ENCODE results near the gene TTLL13. TPM values are rescaled to one million over a fixed set of nuclear protein-coding genes. Genes with fewer than 3 reads are reported as not detected.

Gene TTLL13
- total and polyA plus RNA-seq, 9 of the 15 experiments (the other 6 are each of a cell fraction or from before 2014, with no cell fraction given), result 0.05 to 0.24 (median 0.11) TPM; not detected in 1

- TF ChIP-seq BRCA1 (IDR thresholded peaks at IDR 0.05), result no peak
- peak; percentile 87; the same call in 1 of the 2 replicates for TF ChIP-seq BRCA1 (CRISPR knock-in tag; IDR thresholded peaks at IDR 0.05)
- 0 out of 2 replicates have a peak, but pooled peaks have one; percentile 9 for TF ChIP-seq RB1 (IDR thresholded peaks at IDR 0.05; ENCODE audit: low read depth)
- 0 out of 2 replicates have a peak, but pooled peaks have one; percentile 8 for TF ChIP-seq CHD2 (IDR thresholded peaks at IDR 0.05; ENCODE audit: low read depth, low read length)
- TF ChIP-seq HMGN3 (IDR thresholded peaks at IDR 0.05; ENCODE audit: borderline replicate concordance, extremely low read depth, insufficient read length, low read depth, low read length), result peak; percentile 2
- TF ChIP-seq ZBTB12 (CRISPR knock-in tag; IDR thresholded peaks at IDR 0.05), result peak; percentile 36; the same call in 1 of the 2 replicates
- TF ChIP-seq ARID4B (CRISPR knock-in tag; IDR thresholded peaks at IDR 0.05), result peak; percentile 61; the same call in 1 of the 2 replicates
- TF ChIP-seq NCOR1 (IDR thresholded peaks at IDR 0.05), result no peak
- peak; percentile 79; the same call in 1 of the 2 replicates for TF ChIP-seq PHB (CRISPR knock-in tag; IDR thresholded peaks at IDR 0.05)
- TF ChIP-seq NONO (IDR thresholded peaks at IDR 0.05; ENCODE audit: low read depth in 2 of 2, low read length in 1 of 2), result 0 out of 4 replicates have a peak, but pooled peaks of 1 of the 2 experiments have one; percentile 2
- TF ChIP-seq HDAC1 (IDR thresholded peaks at IDR 0.05), result peak in 1 of 2 experiments; percentile 72; a peak in 2 of 4 replicates
- TF ChIP-seq ZNF57 (CRISPR knock-in tag; IDR thresholded peaks at IDR 0.05), result no peak
- TF ChIP-seq MBD2 (IDR thresholded peaks at IDR 0.05; ENCODE audit: borderline replicate concordance, low read depth), result peak; percentile 52; the same call in 1 of the 2 replicates
- TF ChIP-seq DPF2 (IDR thresholded peaks at IDR 0.05), result no peak
- TF ChIP-seq ZNF311 (CRISPR knock-in tag; IDR thresholded peaks at IDR 0.05), result no peak
- peak; percentile 74; the same call in 1 of the 2 replicates for TF ChIP-seq CXXC5 (CRISPR knock-in tag; IDR thresholded peaks at IDR 0.05)
- TF ChIP-seq ZBTB5 (IDR thresholded peaks at IDR 0.05), result peak; percentile 93
- peak; percentile 44 for TF ChIP-seq PRPF4 (IDR thresholded peaks at IDR 0.05; ENCODE audit: insufficient read depth, low read depth, low read length, poor library complexity, severe bottlenecking)
Measured at GRCh38 chr15:90233387-90234095, 15.8 kb upstream of the TTLL13 start, which contains the start of gene CIB1 (continued).

All from K562 (cell line).